ENCODE results near the gene B3GLCT.

B3GLCT gene

GRCh38 chr13:31350560-31350959 is 150.8 kb downstream of the B3GLCT start:
- no peak for DNase-seq

- DNase-seq: no peak
Measured at GRCh38 chr13:31351376-31351775, 151.6 kb downstream of the B3GLCT start.

- DNase-seq: no peak
Measured at GRCh38 chr13:31352467-31352866, 152.7 kb downstream of the B3GLCT start.

GRCh38 chr13:31355001-31355400 is 155.2 kb downstream of the B3GLCT start:
- DNase-seq: no peak

GRCh38 chr13:31356991-31357390 is 157.2 kb downstream of the B3GLCT start:
- DNase-seq: no peak

GRCh38 chr13:31357581-31357980 is 157.8 kb downstream of the B3GLCT start:
- no peak for DNase-seq

- DNase-seq: no peak
Measured at GRCh38 chr13:31361673-31362072, 161.9 kb downstream of the B3GLCT start.

- DNase-seq: no peak
Measured at GRCh38 chr13:31365630-31366029, 165.9 kb downstream of the B3GLCT start.

GRCh38 chr13:31367410-31367809 is 167.6 kb downstream of the B3GLCT start:
- no peak for DNase-seq

- DNase-seq: no peak
Measured at GRCh38 chr13:31369213-31369612, 169.4 kb downstream of the B3GLCT start.

- DNase-seq: no peak
Measured at GRCh38 chr13:31372454-31372853, 172.7 kb downstream of the B3GLCT start.

GRCh38 chr13:31374682-31375081 is 174.9 kb downstream of the B3GLCT start:
- no peak for DNase-seq

GRCh38 chr13:31377946-31378345 is 178.2 kb downstream of the B3GLCT start:
- DNase-seq: no peak

GRCh38 chr13:31380715-31381114 is 180.9 kb downstream of the B3GLCT start:
- DNase-seq: no peak
